Daoy (cell line): ENCODE data around the gene NELFB. TPM values are rescaled to one million over a fixed set of nuclear protein-coding genes. Genes with fewer than 3 reads are reported as not detected.

Experiments
- DNase-seq: peaks from one replicate; pipeline ENCODE4 v3.0.0-alpha.2; 2015; ENCODE audit warnings: low read depth
- total RNA-seq: library from RNA; depleted of rRNA; stranded (reverse); fragments of >200 nt; shearing (Covaris generic); gene quantifications from 2 replicates; pipeline ENCODE4 v1.2.3, GENCODE V29; 2014

NELFB gene
- total RNA-seq, 1 experiment from 2014 or later, result 74.7 TPM

- peak; percentile 37 for DNase-seq
These were observed 48.2 kb downstream of the NELFB start for GRCh38 chr9:137303151-137303892.

DNA sequence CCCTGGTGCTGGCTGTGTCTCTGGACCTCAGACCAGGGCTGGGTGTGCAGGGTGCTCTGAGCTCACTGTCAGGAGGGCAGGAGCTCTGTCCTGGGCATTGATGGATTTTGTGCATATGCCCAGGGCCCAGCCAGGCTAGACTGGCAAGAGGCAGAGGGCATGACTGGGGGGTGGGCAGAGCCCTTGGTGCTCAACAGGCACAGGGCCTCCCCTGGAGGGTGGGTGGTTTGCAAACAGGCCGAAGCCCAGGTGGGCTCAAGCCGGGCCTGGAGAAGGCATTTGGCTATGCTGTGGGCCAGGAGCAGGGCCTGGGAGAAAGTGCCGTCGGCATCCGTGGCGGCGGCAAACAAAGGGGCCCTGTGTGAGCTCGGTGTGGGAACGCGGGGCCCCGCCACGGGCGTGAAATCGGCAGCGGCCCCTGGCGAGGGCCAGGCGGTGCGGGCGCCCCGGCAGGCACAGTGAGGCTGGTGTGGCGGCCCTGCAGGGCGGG lies 48.8 kb downstream of the NELFB start:
- DNase-seq, result peak; percentile 14

- DNase-seq, result peak; percentile 32
These were observed 49.4 kb downstream of the NELFB start for GRCh38 chr9:137304383-137305059.

- peak; percentile 73 for DNase-seq
These were observed 50.1 kb downstream of the NELFB start for GRCh38 chr9:137305060-137305797.

DNA sequence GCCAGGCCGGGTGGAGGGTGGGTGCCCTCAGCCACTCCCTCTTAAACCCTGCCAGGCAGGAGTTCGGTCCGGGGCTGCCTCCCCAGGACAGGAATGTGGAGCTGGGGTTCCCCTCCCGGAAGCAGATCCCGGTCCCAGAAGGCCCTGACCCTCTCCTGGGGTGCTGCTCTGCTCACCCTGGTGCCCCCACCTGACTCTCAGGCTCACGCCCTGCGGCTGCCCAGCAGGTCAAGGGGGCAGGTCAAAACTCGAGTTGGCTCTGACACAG lies 50.6 kb downstream of the NELFB start:
- DNase-seq, result no peak

- DNase-seq, result peak; percentile 57
These were observed 51.1 kb downstream of the NELFB start for GRCh38 chr9:137306066-137306849.

DNA sequence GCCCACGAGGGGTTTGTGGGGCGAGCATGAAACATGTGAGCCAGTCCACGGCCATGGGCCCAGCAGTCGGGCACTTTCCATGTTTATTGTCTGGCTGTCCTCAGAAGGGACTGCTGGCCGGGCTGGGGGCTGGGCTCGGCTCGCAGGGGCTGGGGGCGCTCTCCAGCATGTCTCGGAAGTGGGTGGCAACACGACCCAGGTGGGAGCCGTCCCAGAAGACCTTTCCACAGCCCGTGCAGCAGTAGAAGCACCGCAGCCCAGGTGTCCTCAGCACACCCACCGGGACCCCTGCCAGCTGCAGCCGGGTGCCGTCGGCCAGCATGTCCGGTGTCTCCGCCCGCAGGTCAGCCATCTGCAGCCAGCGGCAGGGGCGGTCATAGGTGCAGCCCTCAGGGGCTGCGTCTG lies 51.7 kb downstream of the NELFB start:
- DNase-seq, result no peak

DNA sequence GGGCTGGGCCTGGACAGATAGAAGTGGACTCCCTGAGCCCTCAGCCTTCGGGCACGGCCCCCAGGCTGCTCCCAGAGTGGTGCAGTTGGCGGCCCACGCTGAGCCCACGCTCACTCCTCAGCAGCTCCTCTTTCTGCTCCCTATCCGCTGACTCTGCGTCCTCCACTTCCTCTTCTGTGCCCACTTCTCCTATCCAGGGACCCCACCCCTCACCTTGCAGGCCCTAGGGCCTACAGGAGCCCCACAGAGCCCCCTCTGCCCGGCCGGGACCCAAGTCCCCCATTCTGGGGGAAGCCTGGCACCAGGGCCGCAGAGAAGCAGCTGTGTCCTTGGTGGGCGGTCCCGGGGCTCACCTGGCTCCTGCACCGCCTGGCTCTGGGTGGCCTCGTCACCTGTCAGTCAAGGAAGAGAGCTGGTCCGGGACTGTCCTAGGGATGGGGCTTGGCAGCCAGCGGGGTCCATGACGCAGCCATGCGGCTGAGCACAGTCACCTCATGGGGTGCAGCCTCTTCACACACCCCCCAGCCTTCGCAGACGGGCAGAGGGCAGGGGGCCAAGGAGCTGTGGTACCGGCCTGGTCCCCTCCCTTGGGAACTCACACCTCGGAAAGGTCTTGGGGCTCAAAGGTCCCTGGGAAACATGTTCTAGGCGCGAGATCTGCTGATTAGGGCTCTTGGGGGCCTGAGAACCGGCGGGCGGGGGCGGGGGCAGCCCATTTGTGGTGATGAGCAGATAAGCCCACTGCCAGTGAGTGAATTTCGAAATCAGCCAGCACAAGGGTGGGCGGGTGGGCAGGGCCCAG lies 52.3 kb downstream of the NELFB start:
- peak; percentile 14 for DNase-seq

DNA sequence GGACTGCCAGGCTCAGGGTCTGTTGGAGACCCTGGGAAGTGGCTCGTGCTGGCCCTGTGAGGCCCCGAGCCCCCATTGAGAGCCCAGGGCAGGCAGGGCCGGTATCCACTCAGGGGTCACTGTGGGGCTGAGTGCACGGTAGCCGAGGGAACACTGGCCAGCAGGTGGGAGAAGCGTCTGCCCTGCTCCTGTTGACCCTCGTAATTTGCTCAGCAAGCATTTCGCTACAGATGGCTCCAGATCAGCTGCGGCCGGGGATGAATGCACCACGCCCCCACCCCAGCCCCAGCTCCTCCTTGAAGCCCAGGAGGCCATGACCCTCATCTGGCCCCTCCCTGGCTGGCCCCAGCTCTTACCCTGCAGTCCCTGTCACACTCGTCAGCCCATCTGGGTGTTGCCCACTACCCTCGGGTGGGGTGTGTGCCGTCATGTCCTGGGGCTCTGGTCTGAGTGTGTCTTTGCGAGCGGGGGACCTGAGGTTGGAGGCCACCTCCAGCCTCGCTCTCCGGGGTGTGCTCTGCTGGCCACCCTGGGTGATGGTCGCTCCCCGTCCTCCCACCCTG lies 53.0 kb downstream of the NELFB start:
- peak; percentile 5 for DNase-seq

DNA sequence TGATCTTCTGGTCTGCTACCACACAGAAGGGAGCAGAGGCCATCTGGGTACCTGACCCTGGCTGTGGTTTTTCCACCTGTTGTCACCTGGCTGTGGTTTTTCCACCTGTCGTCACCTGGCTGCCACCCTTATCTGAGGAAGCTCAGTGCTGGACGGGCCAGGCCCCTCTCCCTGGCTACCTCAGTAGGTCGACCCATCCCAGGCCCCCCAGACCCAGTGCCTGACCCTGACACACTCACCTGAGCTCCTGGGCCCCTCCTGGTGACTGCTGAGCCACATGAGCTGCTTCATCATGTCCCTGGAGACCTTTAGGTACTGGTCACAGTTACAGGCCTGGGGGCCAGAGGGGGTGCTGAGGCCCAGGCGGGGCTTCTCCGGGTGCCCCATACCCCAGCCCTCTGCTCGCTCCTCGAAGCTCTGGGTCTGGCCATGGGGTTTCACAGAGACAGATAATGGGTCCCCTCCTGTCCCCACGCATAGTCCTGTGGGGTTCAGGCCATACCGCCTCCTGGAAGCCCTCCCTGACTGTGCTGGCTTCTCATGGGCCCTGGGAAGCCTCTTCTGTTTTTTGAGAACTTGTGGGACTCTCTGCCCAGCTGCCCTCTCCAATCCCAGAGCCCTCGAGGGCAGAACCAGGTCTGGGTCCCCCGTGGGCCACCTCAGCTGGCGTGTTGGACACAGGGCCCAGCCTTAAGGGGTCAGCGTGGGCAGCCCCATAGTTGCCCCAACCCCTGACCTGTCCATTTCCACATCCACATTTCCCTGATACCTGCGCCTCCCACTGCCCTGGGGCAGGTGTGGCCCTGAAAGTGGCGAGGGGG lies 54.5 kb downstream of the NELFB start:
- no peak for DNase-seq

DNA sequence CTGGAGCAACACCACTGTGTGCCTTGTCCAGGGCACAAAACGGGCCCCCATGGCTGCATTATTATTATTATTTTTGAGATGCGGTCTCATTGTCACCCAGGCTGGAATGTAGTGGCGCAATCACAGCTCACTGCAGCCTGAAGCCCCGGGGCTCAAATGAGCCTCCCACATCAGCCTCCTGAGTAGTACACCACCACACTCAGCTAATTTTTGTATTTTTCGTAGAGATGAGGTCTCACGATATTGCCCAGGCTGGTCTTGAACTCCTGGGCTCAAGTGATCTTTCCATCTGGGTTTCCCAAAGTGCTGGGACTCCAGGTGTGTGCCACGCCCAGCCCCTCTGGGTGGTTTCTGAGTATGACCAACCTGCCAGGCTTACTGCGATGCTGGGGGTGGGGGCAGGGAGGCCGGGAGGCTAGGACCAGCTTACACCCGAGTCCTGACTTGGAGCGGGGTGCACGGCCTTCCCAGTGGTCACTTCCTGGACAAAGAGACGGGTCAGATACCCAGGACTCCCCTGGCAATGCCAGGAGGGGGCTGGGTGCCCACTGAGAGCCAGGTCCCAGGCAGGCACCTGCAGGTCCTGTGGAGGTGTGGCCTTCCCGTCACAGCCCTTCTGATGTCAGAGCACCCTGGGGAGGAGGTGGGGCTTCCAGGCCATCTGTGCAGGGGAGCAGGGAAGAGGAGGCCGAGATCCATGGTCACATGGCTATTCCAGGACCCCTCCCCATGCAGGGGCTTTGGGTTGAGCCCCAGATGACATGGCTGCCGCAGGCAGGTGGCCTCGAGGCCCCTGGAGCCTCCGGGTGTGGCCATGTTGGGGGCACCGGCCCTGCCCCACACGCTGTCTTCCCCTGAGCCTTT lies 55.3 kb downstream of the NELFB start:
- DNase-seq, result peak; percentile 20

- peak; percentile 84 for DNase-seq
These were observed 56.3 kb downstream of the NELFB start for GRCh38 chr9:137311171-137311985.

GRCh38 chr9:137311986-137312851 lies 57.1 kb downstream of the NELFB start:
- DNase-seq, result peak; percentile 44

DNA sequence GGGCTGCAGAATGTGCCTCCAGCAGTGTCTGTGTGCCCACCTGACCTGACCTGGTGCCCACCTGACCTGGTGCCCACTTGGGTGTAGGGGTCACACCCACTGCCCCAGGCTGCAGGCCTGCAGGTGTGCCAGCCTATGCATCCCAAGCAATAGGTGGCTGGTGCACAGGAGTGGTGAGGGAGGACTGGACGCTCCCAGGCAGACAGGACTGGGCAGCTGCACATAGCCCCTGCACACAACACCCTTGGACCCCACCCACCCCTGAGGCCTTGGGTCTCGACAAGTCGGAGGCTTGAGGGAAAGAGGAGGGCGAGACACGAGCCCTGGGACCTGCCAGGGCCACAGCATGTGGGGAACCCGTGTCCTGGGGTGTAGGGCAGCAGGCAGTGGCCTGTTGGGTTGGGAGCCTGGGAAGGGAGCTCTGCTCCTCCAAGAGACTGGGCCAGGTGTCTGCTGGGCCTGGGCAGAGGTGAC lies 57.8 kb downstream of the NELFB start:
- peak; percentile 7 for DNase-seq

GRCh38 chr9:137313326-137313936 lies 58.3 kb downstream of the NELFB start:
- DNase-seq, result peak; percentile 5

DNA sequence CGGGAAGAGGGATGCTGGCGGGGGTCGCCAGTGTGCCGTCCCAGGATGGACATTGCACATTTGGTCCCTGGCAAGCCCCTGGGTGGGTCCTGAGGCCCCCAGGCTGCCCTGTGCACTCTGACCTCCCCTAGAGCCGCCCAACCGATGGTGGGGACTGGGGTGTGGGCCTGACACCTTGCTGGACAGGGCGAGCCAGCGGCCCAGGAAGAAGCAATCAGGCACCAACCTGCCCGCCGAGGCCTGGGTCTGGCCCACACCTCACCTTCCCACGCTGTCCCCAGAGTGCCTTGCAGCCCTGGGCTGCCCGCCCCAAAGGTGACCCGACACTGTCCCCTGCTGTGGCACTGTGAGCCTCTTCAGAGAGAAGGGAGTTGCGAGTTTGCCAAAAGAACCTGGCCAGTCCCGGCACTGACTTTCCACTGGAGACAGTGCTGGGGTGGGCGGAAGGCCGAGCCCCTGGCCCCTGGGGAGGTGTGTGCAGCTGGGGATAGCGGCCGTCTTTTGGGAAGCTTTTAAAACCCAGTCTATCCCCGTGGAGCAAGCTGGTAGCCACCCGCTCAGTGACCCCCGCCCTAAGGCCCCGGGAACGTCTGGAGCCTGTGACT lies 58.9 kb downstream of the NELFB start:
- peak; percentile 5 for DNase-seq
